Activated effector memory CD4-positive, alpha-beta T cell treated with Interleukin-2 at 50 U/mL for 16 hours (primary cell): ENCODE data around the gene SGPP2.

Source experiments
- DNase-seq: peaks from one replicate; pipeline ENCODE4 v3.0.0-alpha.2; 2020

Gene SGPP2

GRCh38 chr2:222479859-222480258, 55.5 kb downstream of the SGPP2 start:
- no peak for DNase-seq

GRCh38 chr2:222480497-222480896, 56.2 kb downstream of the SGPP2 start:
- DNase-seq: no peak

GRCh38 chr2:222481941-222482340, 57.6 kb downstream of the SGPP2 start:
- no peak for DNase-seq

- no peak for DNase-seq
These were observed 59.2 kb downstream of the SGPP2 start for GRCh38 chr2:222483513-222484039.

- no peak for DNase-seq
These were observed 61.2 kb downstream of the SGPP2 start for GRCh38 chr2:222485367-222486211.

- no peak for DNase-seq
These were observed 65.8 kb downstream of the SGPP2 start for GRCh38 chr2:222490131-222490530.

- DNase-seq: no peak
These were observed 68.3 kb downstream of the SGPP2 start for GRCh38 chr2:222492683-222493082.

GRCh38 chr2:222494104-222494739, 69.9 kb downstream of the SGPP2 start:
- DNase-seq: no peak

GRCh38 chr2:222495388-222495787, 71.0 kb downstream of the SGPP2 start:
- no peak for DNase-seq

- no peak for DNase-seq
These were observed 74.9 kb downstream of the SGPP2 start for GRCh38 chr2:222499226-222499625.

GRCh38 chr2:222504191-222504590, 79.8 kb downstream of the SGPP2 start:
- no peak for DNase-seq

GRCh38 chr2:222504719-222505118, 80.4 kb downstream of the SGPP2 start:
- DNase-seq: no peak

GRCh38 chr2:222506230-222506935, 82.0 kb downstream of the SGPP2 start:
- no peak for DNase-seq

GRCh38 chr2:222514901-222515300, 90.6 kb downstream of the SGPP2 start:
- DNase-seq: no peak

GRCh38 chr2:222518570-222519381, 94.4 kb downstream of the SGPP2 start:
- no peak for DNase-seq

GRCh38 chr2:222521099-222521498, 96.8 kb downstream of the SGPP2 start:
- no peak for DNase-seq

GRCh38 chr2:222522082-222522481, 97.7 kb downstream of the SGPP2 start:
- no peak for DNase-seq

- DNase-seq: no peak
These were observed 99.6 kb downstream of the SGPP2 start for GRCh38 chr2:222523783-222524544.

- DNase-seq: no peak
These were observed 101.5 kb downstream of the SGPP2 start for GRCh38 chr2:222525811-222526210.

GRCh38 chr2:222526480-222527277, 102.3 kb downstream of the SGPP2 start:
- DNase-seq: no peak

- DNase-seq: no peak
These were observed 108.0 kb downstream of the SGPP2 start for GRCh38 chr2:222532315-222532714.
